ENCODE data around the gene FHIP1A.

DNA sequence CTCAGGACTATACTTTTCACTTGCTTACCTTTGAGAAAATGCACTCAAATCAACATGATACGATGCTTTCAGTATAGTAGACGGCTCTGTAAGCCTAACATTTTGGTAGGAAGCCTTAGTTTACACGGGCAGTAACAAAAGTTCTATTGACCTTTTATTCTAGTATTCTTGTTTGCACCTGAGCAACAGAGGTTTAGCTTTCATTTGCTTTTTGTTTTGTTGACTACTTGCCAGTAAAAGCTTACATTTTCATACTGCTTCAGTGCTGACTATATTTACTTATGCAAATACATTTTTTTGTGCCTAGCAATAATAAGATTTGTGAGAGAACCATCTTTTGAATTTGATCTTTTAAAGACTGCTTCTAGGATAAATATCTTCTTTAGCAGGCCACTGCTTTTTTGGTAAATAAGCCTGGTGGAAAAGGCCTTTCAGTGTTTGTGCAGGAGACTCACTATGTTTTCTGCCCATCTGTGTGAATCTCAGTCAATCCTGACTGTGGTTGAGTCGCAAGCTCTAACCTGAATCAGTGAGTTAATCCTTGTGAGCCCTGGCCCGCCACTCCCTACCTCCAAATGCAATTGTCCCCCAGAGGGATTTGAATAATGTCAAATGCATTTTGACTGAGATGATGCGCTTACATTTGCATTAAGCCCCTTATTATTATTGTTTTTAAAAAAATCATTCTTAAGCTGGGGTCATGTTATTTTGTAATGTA, 21.9 kb downstream of the FHIP1A start:
- TF ChIP-seq, protein P1, sequence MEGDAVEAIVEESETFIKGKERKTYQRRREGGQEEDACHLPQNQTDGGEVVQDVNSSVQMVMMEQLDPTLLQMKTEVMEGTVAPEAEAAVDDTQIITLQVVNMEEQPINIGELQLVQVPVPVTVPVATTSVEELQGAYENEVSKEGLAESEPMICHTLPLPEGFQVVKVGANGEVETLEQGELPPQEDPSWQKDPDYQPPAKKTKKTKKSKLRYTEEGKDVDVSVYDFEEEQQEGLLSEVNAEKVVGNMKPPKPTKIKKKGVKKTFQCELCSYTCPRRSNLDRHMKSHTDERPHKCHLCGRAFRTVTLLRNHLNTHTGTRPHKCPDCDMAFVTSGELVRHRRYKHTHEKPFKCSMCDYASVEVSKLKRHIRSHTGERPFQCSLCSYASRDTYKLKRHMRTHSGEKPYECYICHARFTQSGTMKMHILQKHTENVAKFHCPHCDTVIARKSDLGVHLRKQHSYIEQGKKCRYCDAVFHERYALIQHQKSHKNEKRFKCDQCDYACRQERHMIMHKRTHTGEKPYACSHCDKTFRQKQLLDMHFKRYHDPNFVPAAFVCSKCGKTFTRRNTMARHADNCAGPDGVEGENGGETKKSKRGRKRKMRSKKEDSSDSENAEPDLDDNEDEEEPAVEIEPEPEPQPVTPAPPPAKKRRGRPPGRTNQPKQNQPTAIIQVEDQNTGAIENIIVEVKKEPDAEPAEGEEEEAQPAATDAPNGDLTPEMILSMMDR (IDR thresholded peaks at IDR 0.05; ENCODE audit: control extremely low read depth in 1 of 3, insufficient read depth in 1 of 3, low read depth in 1 of 3, low read length in 3 of 3) = no peak
- TF ChIP-seq POLR2A (IDR thresholded peaks at IDR 0.05; ENCODE audit: control extremely low read depth in 1 of 2, low read depth in 2 of 2, low read length in 2 of 2) = no peak
- TF ChIP-seq, protein P2, sequence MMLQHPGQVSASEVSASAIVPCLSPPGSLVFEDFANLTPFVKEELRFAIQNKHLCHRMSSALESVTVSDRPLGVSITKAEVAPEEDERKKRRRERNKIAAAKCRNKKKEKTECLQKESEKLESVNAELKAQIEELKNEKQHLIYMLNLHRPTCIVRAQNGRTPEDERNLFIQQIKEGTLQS (IDR thresholded peaks at IDR 0.05; ENCODE audit: insufficient read depth, low read depth, low read length) = no peak
- TF ChIP-seq KDM5A (IDR thresholded peaks at IDR 0.05; ENCODE audit: low read length) = no peak
- TF ChIP-seq ASH2L (IDR thresholded peaks at IDR 0.05; ENCODE audit: low read length) = no peak
- no peak for TF ChIP-seq SIRT6 (IDR thresholded peaks at IDR 0.05; ENCODE audit: low read length)
- TF ChIP-seq CHD1 (IDR thresholded peaks at IDR 0.05; ENCODE audit: low read depth, low read length) = no peak
- TF ChIP-seq, protein P3, sequence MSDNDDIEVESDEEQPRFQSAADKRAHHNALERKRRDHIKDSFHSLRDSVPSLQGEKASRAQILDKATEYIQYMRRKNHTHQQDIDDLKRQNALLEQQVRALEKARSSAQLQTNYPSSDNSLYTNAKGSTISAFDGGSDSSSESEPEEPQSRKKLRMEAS (IDR thresholded peaks at IDR 0.05) = no peak
- no peak for TF ChIP-seq CHD2 (IDR thresholded peaks at IDR 0.05; ENCODE audit: low read length)
- TF ChIP-seq NRF1 (IDR thresholded peaks at IDR 0.05; ENCODE audit: low read depth, low read length) = no peak
- TF ChIP-seq, protein P4, sequence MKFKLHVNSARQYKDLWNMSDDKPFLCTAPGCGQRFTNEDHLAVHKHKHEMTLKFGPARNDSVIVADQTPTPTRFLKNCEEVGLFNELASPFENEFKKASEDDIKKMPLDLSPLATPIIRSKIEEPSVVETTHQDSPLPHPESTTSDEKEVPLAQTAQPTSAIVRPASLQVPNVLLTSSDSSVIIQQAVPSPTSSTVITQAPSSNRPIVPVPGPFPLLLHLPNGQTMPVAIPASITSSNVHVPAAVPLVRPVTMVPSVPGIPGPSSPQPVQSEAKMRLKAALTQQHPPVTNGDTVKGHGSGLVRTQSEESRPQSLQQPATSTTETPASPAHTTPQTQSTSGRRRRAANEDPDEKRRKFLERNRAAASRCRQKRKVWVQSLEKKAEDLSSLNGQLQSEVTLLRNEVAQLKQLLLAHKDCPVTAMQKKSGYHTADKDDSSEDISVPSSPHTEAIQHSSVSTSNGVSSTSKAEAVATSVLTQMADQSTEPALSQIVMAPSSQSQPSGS (IDR thresholded peaks at IDR 0.05; ENCODE audit: low read length) = no peak
- TF ChIP-seq MAFK (IDR thresholded peaks at IDR 0.05; ENCODE audit: low read depth, low read length) = no peak
- no peak for TF ChIP-seq EZH2 (IDR thresholded peaks at IDR 0.05; ENCODE audit: low read depth, low read length, severe bottlenecking)
- TF ChIP-seq RAD21 (IDR thresholded peaks at IDR 0.05 in 1 of 2, conservative IDR thresholded peaks at IDR 0.05 in 1 of 2; ENCODE audit: low read depth in 2 of 2, low read length in 2 of 2) = no peak

All from H1 (cell line).